GM18858 (cell line): ENCODE results near the gene RFC5.
"Not testable (repeated sequence)": the region's sequence is repeated elsewhere in the genome, so short reads cannot be mapped to it uniquely, and the experiment has no call there.

Source experiments
- ATAC-seq: cut with Tn5 transposase; IDR thresholded peaks from one replicate; pipeline ENCODE4 v1.9.1; 2021; ENCODE audit not compliant: unreplicated experiment

Gene RFC5

DNA sequence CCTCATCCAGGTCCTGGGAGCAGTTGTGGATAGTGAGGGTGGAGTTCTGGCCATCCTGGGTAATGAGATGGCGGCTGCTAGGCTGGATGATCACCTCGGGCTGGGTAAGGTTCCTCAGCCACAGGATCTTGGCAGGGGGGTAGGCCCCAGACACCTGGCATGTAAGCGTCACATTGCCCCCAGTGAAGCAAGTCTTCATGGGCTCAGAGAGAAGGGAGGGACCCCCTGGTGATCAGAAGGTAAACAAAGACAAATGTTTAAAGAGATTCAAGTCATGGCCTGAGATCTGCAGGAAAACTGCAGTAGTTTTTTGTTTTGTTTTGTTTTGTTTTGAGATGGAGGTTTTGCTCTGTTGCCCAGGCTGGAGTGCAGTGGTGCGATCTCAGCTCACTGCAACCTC is 57.3 kb downstream of the RFC5 start:
- no peak for ATAC-seq

DNA sequence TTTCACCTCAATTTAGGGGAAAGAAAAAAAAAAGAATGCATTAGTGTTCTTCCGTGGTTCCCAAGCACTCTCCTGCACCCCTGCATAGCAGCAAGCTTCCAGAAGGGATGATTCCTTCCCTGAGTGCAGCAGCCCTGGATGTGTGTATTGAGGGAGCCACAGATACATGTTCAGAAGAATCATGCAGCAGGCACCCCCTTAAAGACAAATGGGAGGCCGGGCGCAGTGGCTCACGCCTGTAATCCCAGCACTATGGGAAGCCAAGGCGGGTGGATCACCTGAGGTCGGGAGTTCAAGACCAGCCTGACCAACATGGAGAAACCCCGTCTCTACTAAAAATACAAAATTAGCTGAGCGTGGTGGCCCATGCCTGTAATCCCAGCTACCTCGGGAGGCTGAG is 65.0 kb downstream of the RFC5 start:
- not testable (repeated sequence) for ATAC-seq
